PFSK-1 (cell line): ENCODE data around the gene EXOSC7.

ENCODE experiments used
- POLR2AphosphoS5 ChIP-seq: IDR thresholded peaks from 2 replicates; pipeline ENCODE4 v1.6.1; 2012; ENCODE audit warnings: low read depth, mild to moderate bottlenecking, control low read depth, low read length, moderate library complexity
- TAF1 ChIP-seq: IDR thresholded peaks from 2 replicates; pipeline ENCODE4 v1.6.1; 2012; ENCODE audit warnings: low read length, control low read depth, borderline replicate concordance; ENCODE audit not compliant: insufficient read depth

GRCh38 chr3:44948239-44948638 lies 27.8 kb upstream of the EXOSC7 start:
- no peak for TF ChIP-seq POLR2AphosphoS5
- TF ChIP-seq TAF1, result no peak
